Progenitor cell of endocrine pancreas (in vitro differentiated cells): ENCODE measurements around the gene EXOC6B. TPM values are rescaled to one million over a fixed set of nuclear protein-coding genes. Genes with fewer than 3 reads are reported as not detected.

Source experiments
- DNase-seq: peaks from one replicate; pipeline ENCODE4 v3.0.0; 2021; ENCODE audit warnings: low spot score; ENCODE audit not compliant: unreplicated experiment
- H3K27ac Mint-ChIP-seq: 2 replicates; pipeline ENCODE4 v1.8.0; 2021; ENCODE audit warnings: mild to moderate bottlenecking, moderate library complexity, mixed read lengths
- H3K27me3 Mint-ChIP-seq: 2 replicates; pipeline ENCODE4 v1.8.0; 2021; ENCODE audit warnings: mixed read lengths
- H3K36me3 Mint-ChIP-seq: 2 replicates; pipeline ENCODE4 v1.8.0; 2022; ENCODE audit warnings: mixed read lengths; ENCODE audit not compliant: insufficient read depth
- H3K4me1 Mint-ChIP-seq: 2 replicates; pipeline ENCODE4 v1.8.0; 2021; ENCODE audit warnings: low read depth, mixed read lengths
- H3K4me3 Mint-ChIP-seq: 2 replicates; pipeline ENCODE4 v1.8.0; 2021; ENCODE audit warnings: low read depth, mild to moderate bottlenecking, moderate library complexity, mixed read lengths
- H3K9me3 Mint-ChIP-seq: 2 replicates; pipeline ENCODE4 v1.8.0; 2021; ENCODE audit warnings: low read depth, mixed read lengths
- total RNA-seq: library from RNA; stranded (reverse); gene quantifications from 2 replicates; pipeline ENCODE4 v1.2.1, GENCODE V29; 2021
- TF ChIP-seq, protein P1 (sequence below): fragments of 200-600 bp; sonication (generic); IDR thresholded peaks from one replicate; pipeline ENCODE4 v1.5.0; 2021; ENCODE audit warnings: antibody characterized with exemption, mild to moderate bottlenecking; ENCODE audit not compliant: unreplicated experiment

Gene EXOC6B
- total RNA-seq, 1 donor from 2014 or later = 71.9 TPM

GRCh38 chr2:72130659-72131360 is 695.0 kb downstream of the EXOC6B start:
- Mint-ChIP-seq H3K27me3 (no peaks in the 10 kb centered on the region), H3K9me3 (no peaks in the 10 kb centered on the region), H3K36me3 (peaks cover 1% of the 10 kb centered on the region), H3K4me3 (no peak overlapping the region), H3K27ac (no peak overlapping the region), H3K4me1 (no peaks in the 10 kb centered on the region)
- no peak for DNase-seq
- TF ChIP-seq, protein P1, sequence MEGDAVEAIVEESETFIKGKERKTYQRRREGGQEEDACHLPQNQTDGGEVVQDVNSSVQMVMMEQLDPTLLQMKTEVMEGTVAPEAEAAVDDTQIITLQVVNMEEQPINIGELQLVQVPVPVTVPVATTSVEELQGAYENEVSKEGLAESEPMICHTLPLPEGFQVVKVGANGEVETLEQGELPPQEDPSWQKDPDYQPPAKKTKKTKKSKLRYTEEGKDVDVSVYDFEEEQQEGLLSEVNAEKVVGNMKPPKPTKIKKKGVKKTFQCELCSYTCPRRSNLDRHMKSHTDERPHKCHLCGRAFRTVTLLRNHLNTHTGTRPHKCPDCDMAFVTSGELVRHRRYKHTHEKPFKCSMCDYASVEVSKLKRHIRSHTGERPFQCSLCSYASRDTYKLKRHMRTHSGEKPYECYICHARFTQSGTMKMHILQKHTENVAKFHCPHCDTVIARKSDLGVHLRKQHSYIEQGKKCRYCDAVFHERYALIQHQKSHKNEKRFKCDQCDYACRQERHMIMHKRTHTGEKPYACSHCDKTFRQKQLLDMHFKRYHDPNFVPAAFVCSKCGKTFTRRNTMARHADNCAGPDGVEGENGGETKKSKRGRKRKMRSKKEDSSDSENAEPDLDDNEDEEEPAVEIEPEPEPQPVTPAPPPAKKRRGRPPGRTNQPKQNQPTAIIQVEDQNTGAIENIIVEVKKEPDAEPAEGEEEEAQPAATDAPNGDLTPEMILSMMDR = no peak

GRCh38 chr2:72129681-72130340 is 696.0 kb downstream of the EXOC6B start:
- Mint-ChIP-seq H3K4me1 (no peaks in the 10 kb centered on the region), H3K27me3 (no peaks in the 10 kb centered on the region), H3K36me3 (peaks cover 1% of the 10 kb centered on the region), H3K4me3 (no peak overlapping the region), H3K27ac (no peak overlapping the region), H3K9me3 (no peaks in the 10 kb centered on the region)
- no peak for DNase-seq
- TF ChIP-seq, protein P1 = no peak

- TF ChIP-seq, protein P1 = no peak
- Mint-ChIP-seq H3K27me3 (no peaks in the 10 kb centered on the region), H3K27ac (peak overlapping the region; percentile 75), H3K9me3 (no peaks in the 10 kb centered on the region), H3K4me1 (no peaks in the 10 kb centered on the region), H3K36me3 (peaks cover 1% of the 10 kb centered on the region), H3K4me3 (no peak overlapping the region)
- no peak for DNase-seq
Measured at GRCh38 chr2:72128843-72129227, 697.0 kb downstream of the EXOC6B start.

GRCh38 chr2:72128059-72128842 is 697.6 kb downstream of the EXOC6B start:
- no peaks in the 10 kb centered on the region for H3K9me3 Mint-ChIP-seq
- H3K4me1 Mint-ChIP-seq = no peaks in the 10 kb centered on the region
- H3K27ac Mint-ChIP-seq = no peak overlapping the region
- peaks cover 1% of the 10 kb centered on the region for H3K36me3 Mint-ChIP-seq
- TF ChIP-seq, protein P1 = no peak
- no peak overlapping the region for H3K4me3 Mint-ChIP-seq
- no peak for DNase-seq
- no peaks in the 10 kb centered on the region for H3K27me3 Mint-ChIP-seq

DNA sequence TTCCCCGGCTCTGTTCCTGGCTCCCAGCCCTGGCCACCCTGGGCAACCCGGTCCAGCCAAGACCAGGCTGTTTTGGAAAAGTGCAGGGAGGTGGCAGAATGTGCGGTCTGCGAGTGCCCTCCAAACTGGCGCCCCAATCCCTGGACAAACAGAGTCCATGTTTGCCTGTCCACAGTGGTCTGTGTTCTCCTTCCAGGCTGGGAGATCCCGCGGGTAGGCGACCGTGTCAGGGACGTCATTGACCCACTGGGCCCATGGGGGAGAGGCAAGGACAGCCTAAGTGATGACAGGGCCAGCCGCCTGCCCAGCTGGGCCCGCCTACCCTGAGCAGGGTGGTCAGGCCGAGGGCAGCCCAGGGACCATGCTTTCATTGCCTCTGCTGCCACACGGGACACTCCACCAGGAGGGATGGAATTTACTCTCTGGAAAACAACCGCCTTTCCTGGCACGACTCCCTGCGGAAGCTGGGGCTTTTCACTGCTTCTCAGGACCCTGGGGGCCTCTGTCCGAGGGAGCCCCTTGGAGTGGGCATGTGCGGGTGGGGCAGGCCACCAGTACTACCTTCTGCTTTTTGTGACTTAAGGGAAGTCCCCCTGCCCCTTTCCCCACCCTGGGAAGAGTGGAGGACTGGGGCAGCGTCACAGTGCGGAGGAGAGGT is 698.3 kb downstream of the EXOC6B start:
- Mint-ChIP-seq H3K36me3 (no peaks in the 10 kb centered on the region), H3K9me3 (no peaks in the 10 kb centered on the region), H3K4me1 (no peaks in the 10 kb centered on the region), H3K4me3 (no peak overlapping the region), H3K27ac (no peak overlapping the region), H3K27me3 (no peaks in the 10 kb centered on the region)
- DNase-seq = no peak
- TF ChIP-seq, protein P1 = no peak
